CD4-positive, alpha-beta T cell treated with Interferon alpha-2 for 1 hour (primary cell): ENCODE results near the gene TEKT5.
"Not testable (repeated sequence)": the region's sequence is repeated elsewhere in the genome, so short reads cannot be mapped to it uniquely, and the experiment has no call there.

ENCODE experiments used
- DNase-seq, 2 donors: peaks; one replicate each; pipeline ENCODE4 v3.0.0-alpha.2; 2020 to 2022

Gene TEKT5

GRCh38 chr16:10694830-10695229 lies at the start of gene TEKT5:
Gene TEKT5 (minus strand): TSS chr16:10694930. CDS start chr16:10694873, 57 bp downstream.
- DNase-seq = no peak

GRCh38 chr16:10743610-10744369 lies 49.1 kb upstream of the TEKT5 start, which contains the start of gene NUBP1:
Gene NUBP1 (plus strand): TSS chr16:10743842. CDS start chr16:10743864, 22 bp downstream.
- DNase-seq = peak; percentile 99

DNA sequence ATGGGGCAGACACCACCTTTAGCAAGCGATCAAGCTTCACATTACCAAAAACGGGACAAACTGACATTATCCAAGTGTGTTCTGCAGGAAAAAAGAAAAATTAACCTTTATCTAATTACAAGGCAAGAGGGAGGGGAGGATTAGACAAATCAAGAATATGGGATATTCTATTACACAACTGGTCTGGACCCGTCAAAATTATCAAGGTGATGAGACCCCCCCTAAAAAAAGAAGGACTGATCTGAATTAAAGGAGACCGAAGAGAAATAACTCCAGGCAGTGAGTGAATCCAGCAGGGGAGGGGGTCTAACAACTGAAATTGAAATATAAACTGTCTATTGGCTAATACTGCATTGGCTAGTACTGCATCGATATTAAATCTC lies 48.5 kb upstream of the TEKT5 start:
- DNase-seq = no peak

DNA sequence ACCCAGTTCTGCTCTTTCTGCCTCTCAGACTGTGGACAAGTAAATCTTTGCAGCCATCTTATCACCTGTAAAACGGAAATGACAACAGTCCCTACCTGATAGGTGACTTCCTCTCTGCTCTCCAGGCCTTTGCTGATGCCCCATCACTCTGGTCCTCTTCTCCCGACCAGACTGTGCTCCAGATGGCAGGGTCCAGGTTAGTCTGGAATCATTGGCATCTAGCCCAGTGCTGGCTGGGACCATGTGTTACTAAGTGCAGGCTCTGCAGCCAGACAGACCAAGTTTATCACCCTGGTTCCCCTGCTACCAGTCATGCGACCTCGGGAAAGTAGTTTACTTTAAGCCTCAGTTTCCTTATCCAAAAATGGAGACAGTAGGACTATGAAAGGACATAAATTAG lies 47.1 kb upstream of the TEKT5 start:
- no peak for DNase-seq

GRCh38 chr16:10741249-10741648 lies 46.5 kb upstream of the TEKT5 start:
- DNase-seq = not testable (repeated sequence)

DNA sequence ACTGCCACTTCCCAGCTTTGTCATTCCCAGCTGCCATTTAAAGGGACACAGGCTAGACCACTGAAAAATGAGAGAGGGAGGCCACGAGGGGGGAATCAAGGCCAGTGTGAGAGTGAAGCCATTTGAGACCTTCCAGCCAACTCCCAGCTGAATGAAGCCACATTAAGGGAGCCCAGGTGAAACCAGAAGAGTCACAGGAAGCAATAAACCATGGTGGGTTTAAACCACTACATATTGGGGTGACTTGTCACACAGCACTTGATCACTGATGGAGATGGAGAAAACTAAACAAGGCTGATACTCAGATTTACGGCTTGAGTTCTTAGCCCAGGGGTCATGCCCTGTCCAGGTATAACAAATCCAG lies 46.1 kb upstream of the TEKT5 start:
- no peak for DNase-seq

- DNase-seq = no peak
Observed at GRCh38 chr16:10740000-10740844, 45.5 kb upstream of the TEKT5 start.

- DNase-seq = peak; percentile 43 to 54
Observed at GRCh38 chr16:10738231-10739077, 43.7 kb upstream of the TEKT5 start.

DNA sequence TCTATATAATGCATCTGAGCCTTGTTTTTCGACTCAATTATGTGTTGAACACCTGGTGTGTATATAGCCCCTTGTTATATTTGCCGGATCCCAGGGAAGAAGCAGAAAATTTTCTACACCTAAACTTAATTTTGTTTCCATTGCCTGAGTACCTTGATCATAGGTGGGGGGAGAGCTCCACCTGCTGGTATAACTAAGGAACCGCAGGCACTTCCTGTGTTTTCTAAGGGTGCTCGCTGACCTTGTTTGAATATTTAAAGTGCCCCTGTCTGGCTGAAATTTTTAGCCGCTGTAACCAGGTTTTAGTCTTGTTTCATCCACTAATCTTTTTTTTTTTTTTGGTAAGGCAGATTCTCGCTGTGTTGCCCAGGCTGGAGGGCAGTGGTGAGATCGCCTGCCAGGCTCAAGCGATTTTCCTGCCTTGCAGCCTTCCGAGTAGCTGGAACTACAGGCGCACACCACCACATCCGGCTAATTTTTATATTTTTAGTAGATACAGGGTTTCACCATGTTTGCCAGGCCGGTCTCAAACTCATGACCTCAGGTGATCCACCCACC lies 42.4 kb upstream of the TEKT5 start:
- peak; percentile 76 to 86 for DNase-seq

DNA sequence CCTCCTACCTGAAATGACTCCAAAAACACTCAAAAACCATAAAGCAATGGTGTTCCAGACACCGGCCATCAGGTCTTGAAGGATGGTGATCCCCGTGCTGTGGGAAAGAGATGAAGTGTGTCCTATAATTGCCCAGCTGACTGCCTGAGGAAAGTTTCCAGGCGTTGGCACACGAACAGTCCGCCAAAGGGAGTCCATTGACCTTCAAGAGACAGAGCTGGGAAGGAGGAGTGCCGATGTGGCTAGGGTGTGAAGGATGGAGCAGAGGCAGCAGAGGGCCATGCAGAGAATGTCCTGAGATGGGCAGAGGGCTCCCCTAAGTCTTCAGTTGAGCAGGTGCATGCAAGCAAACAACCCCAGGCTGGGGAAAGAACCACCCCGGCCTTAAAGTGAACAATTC lies 37.1 kb upstream of the TEKT5 start:
- no peak for DNase-seq

GRCh38 chr16:10729104-10730048 lies 34.6 kb upstream of the TEKT5 start:
- no peak for DNase-seq

DNA sequence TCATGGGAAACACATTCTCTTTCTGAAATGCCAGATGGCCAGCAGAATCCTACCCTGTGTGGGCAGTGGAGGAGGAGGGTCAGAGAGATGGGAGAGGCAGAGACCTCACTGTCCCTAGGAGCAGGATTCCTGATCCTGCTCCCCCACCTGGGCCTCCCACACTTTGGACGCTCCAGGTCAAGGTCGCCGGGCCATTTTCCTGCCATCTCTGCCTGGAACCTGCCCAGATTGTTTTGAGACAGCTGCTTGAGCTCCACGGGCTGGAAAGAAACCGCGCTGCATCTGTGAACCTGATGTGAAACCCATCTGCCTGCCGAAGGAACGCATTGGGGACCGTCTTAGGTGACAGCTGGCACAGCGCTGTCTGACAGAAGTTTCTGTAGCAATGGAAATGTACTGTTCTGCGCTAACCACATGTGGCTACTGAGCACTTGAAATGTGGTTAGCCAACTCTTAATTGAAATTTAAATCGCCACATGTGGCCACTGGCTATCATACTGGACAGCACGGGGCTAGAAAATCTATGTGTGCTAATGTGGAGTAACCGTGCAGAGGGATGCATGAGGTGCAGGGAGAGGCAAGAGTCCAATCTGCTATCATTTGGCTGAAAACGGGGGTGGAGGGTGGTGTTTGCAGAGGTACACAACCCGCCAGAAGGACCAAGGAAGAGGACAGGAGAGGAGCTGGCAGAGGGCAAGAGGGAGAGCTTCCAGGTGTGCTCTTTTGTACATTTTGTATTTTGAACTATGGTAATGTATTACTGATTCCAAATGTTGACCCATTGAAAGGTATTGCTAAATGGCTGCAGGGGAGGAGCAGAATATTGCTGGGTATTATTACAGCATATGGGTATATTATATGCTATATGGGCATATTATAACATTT lies 33.5 kb upstream of the TEKT5 start:
- DNase-seq = no peak

- no peak for DNase-seq
Observed at GRCh38 chr16:10708969-10709368, 14.2 kb upstream of the TEKT5 start.

DNA sequence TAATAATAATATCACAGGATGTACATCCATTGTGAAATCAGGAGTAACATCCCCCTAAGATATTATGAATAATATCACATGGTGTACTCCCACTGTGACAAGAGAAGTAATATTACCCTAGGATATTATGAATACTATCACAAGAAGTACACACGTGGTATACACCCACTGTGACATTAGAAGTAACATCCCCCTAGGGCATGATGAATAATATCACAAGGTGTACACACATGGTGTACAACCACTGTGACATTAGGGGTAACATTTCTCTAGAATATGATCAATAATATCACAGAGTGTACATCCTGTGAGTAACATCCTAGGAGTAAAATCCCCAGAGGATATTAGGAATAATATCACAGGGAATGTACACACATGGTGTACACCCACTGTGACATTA lies 5.0 kb upstream of the TEKT5 start:
- DNase-seq = no peak

GRCh38 chr16:10694306-10694705 lies 424 bp downstream of the TEKT5 start:
- DNase-seq = no peak

DNA sequence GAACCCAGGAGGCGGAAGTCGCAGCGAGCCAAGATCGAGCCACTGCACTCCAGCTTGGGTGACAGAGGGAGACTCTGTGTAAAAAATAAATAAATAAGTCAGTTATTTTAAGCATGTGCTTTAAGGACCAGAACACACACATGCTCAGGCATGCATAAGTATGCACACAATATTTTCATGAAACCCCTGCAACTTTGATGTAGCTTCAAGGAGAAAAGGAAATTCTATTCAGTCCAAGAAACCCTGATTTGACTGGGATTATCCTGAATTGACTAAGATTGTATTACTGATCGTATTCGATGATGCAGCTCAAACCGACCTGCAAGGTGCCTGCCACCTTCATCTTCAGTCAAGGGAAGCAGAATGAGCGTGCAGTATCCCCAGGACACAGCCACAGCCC lies 841 bp downstream of the TEKT5 start:
- DNase-seq = no peak

GRCh38 chr16:10692470-10692869 lies 2.3 kb downstream of the TEKT5 start:
- no peak for DNase-seq

DNA sequence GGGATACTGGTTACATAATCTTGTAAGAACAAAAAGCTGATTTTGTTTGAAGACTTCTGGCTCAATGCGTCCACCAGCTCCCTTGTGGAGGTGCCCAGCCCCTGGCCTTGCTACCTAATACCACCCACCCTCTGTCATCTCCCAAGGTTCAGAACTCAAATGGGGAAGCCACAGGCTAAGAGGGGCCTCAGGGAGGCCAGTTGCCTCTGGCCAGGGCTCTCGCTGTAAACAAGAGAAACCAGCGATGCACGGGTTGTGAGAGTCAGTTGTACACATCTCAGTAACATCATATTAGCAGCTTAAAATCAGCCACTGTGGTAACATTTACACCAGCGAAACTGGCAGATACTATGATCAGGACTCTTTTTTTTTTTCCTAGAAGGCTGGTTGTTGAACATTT lies 6.0 kb downstream of the TEKT5 start:
- no peak for DNase-seq

DNA sequence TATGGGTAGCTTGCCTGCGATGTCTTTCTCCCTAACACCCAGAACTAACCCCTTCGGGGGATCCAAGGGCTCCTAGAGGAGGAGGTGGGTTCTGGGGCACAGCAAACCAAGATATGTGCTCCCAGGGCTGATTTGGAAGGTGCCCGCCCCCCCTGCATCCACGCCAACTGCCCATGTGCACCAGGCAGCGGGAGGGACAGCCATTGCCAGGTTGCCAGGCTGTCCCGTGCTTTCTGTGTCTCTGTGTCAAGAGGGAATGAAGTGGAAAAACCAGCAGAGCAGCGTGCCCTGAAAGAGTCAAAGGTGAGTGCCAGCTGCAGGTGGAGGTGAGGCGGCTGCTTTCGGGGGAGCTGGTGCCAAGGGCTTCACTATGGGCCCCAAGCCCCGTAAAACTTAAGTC lies 6.4 kb downstream of the TEKT5 start:
- no peak for DNase-seq

GRCh38 chr16:10685709-10686108 lies 9.0 kb downstream of the TEKT5 start:
- DNase-seq = no peak
